ENCODE results near the gene COX15. TPM values are rescaled to one million over a fixed set of nuclear protein-coding genes. Genes with fewer than 3 reads are reported as not detected.

COX15 gene
- total and polyA plus RNA-seq, 2 donors (not counting 1 experiment from before 2014, with no cell fraction given), result 13.9 to 39.5 TPM

DNA sequence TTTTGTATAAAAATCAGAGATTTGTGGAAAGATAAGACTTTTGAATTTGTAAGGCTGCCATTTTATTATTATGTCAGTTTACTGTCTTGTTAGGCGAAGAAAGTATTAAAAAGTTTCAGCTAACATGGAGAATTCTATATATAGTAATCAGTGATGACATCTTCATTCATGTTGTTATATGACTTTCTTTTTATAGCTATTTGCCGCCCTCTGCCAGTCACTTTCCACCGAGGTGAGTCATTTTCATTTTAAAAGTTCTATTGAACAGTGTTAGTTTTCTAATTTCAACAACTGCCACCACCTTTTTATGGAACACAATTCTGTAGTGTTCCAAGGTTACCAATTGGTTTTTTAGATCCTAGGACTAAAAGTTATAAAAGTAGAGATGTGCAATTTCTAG is 11.9 kb upstream of the COX15 start:
- CTCF ChIA-PET, result no interaction called here

DNA sequence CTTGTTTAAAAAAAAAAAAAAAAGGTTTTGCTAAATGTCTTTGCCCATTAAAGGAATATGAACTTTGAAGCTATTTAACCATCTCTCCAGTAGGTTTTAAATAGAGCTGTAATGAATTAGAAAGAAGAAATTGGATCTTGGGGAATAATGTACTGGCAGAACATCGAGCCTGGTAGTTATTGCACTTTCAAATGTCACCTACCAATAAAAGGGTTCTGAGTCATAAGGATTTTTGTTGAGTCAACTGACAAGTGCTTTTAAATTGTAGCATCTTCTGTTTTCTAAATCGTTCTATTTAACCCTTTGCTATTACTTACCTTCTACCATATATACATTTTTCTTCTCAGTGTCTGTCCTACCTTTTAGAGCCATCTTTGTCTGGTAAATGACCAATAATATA is 10.8 kb upstream of the COX15 start:
- ChIA-PET POLR2A (interaction anchor here (0.7 kb wide), 1 partner anchor 122 kb away, joined by 6 read pairs; no protein-coding TSS in a partner anchor), CTCF (interaction anchor here (1.0 kb wide), 2 partner anchors 11 to 307 kb away, joined by 4 read pairs; partner anchors contain the start of genes COX15 and CUTC)
- Histone ChIP-seq H3K27me3 (replicated peaks in 1 of 4; ENCODE audit: control extremely low read depth in 1 of 4, control insufficient read depth in 3 of 4, insufficient read depth in 4 of 4, low read length in 3 of 4) (no peaks in the 10 kb centered on the region), H3K27ac (ENCODE audit: low read length in 2 of 2) (no peak overlapping the region), H3K79me2 (ENCODE audit: control insufficient read depth, insufficient read depth, low read length) (peaks cover 21% of the 10 kb centered on the region), H3K4me2 (replicated peaks; ENCODE audit: low read depth, low read length, poor library complexity, severe bottlenecking) (no peak overlapping the region), H4K20me1 (ENCODE audit: control insufficient read depth, insufficient read depth, low read length, poor library complexity, severe bottlenecking) (peaks cover 21% of the 10 kb centered on the region), H3K9me3 (ENCODE audit: control extremely low read depth in 1 of 3, control insufficient read depth in 2 of 3, insufficient read depth in 1 of 3, low read length in 2 of 3) (peaks cover 0 to 18% (median 6%) of the 10 kb centered on the region in 3 donors), H3K36me3 (replicated peaks in 1 of 2; ENCODE audit: control extremely low read depth in 1 of 2, control insufficient read depth in 1 of 2, extremely low read depth in 1 of 2, insufficient read depth in 2 of 2, low read length in 1 of 2) (peaks cover 26 to 78% of the 10 kb centered on the region in 2 experiments), H3K9ac (ENCODE audit: low read length) (no peak overlapping the region), H3K4me1 (ENCODE audit: control insufficient read depth in 2 of 2, insufficient read depth in 2 of 2, low read length in 2 of 2) (no peaks in the 10 kb centered on the region), H2AFZ (ENCODE audit: insufficient read depth, low read depth, low read length, poor library complexity, severe bottlenecking) (no peak overlapping the region), H3K4me3 (ENCODE audit: control extremely low read depth in 1 of 5, extremely low read depth in 1 of 5, insufficient read depth in 1 of 5, low read depth in 2 of 5, low read length in 4 of 5) (no peak overlapping the region)
- no peak for TF ChIP-seq EZH2 (IDR thresholded peaks at IDR 0.05; ENCODE audit: borderline replicate concordance, insufficient read depth, low read depth, low read length, poor library complexity, severe bottlenecking)
- TF ChIP-seq, protein P1, sequence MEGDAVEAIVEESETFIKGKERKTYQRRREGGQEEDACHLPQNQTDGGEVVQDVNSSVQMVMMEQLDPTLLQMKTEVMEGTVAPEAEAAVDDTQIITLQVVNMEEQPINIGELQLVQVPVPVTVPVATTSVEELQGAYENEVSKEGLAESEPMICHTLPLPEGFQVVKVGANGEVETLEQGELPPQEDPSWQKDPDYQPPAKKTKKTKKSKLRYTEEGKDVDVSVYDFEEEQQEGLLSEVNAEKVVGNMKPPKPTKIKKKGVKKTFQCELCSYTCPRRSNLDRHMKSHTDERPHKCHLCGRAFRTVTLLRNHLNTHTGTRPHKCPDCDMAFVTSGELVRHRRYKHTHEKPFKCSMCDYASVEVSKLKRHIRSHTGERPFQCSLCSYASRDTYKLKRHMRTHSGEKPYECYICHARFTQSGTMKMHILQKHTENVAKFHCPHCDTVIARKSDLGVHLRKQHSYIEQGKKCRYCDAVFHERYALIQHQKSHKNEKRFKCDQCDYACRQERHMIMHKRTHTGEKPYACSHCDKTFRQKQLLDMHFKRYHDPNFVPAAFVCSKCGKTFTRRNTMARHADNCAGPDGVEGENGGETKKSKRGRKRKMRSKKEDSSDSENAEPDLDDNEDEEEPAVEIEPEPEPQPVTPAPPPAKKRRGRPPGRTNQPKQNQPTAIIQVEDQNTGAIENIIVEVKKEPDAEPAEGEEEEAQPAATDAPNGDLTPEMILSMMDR (IDR thresholded peaks at IDR 0.05), result no peak
- Mint-ChIP-seq H3K27me3 (no peaks in the 10 kb centered on the region), H3K27ac (no peak overlapping the region), H3K9me3 (ENCODE audit: insufficient read depth) (peaks cover 7% of the 10 kb centered on the region), H3K4me3 (no peak overlapping the region), H3K4me1 (peaks cover 1% of the 10 kb centered on the region)
- no peak for DNase-seq
- no peak for ATAC-seq (ENCODE audit: low read depth)
- intact Hi-C loops (cut with micrococcal nuclease), result no loop called here
- WGBS (ENCODE audit: insufficient coverage), result no CpG with 5 or more reads among the region's 2 CpGs

More for the DNA sequence above, 11.9 kb upstream of the COX15 start:
- no peak overlapping the region for H3K4me3 Mint-ChIP-seq
- DNase-seq (no peak), ATAC-seq (ENCODE audit: low read depth) (no peak)
- no peak overlapping the region for H3K27ac Mint-ChIP-seq
- Histone ChIP-seq H3K79me2 (ENCODE audit: control insufficient read depth, insufficient read depth, low read length) (peaks cover 22% of the 10 kb centered on the region), H3K4me3 (ENCODE audit: control extremely low read depth in 1 of 5, extremely low read depth in 1 of 5, insufficient read depth in 1 of 5, low read depth in 2 of 5, low read length in 4 of 5) (no peak overlapping the region), H3K27me3 (replicated peaks in 1 of 4; ENCODE audit: control extremely low read depth in 1 of 4, control insufficient read depth in 3 of 4, insufficient read depth in 4 of 4, low read length in 3 of 4) (no peaks in the 10 kb centered on the region), H3K9ac (ENCODE audit: low read length) (no peak overlapping the region), H3K4me2 (replicated peaks; ENCODE audit: low read depth, low read length, poor library complexity, severe bottlenecking) (no peak overlapping the region), H3K36me3 (replicated peaks in 1 of 2; ENCODE audit: control extremely low read depth in 1 of 2, control insufficient read depth in 1 of 2, extremely low read depth in 1 of 2, insufficient read depth in 2 of 2, low read length in 1 of 2) (peaks cover 24 to 86% of the 10 kb centered on the region in 2 experiments), H3K9me3 (ENCODE audit: control extremely low read depth in 1 of 3, control insufficient read depth in 2 of 3, insufficient read depth in 1 of 3, low read length in 2 of 3) (peaks cover 0 to 18% (median 6%) of the 10 kb centered on the region in 3 donors), H3K27ac (ENCODE audit: low read length in 2 of 2) (no peak overlapping the region), H4K20me1 (ENCODE audit: control insufficient read depth, insufficient read depth, low read length, poor library complexity, severe bottlenecking) (peaks cover 33% of the 10 kb centered on the region), H3K4me1 (ENCODE audit: control insufficient read depth in 2 of 2, insufficient read depth in 2 of 2, low read length in 2 of 2) (no peaks in the 10 kb centered on the region), H2AFZ (ENCODE audit: insufficient read depth, low read depth, low read length, poor library complexity, severe bottlenecking) (no peak overlapping the region)
- peaks cover 7% of the 10 kb centered on the region for H3K9me3 Mint-ChIP-seq (ENCODE audit: insufficient read depth)
- peaks cover 1% of the 10 kb centered on the region for H3K4me1 Mint-ChIP-seq
- intact Hi-C loops (cut with micrococcal nuclease), result no loop called here
- WGBS (ENCODE audit: insufficient coverage), result no CpG with 5 or more reads among the region's 3 CpGs
- TF ChIP-seq, protein P1 (IDR thresholded peaks at IDR 0.05), result no peak
- TF ChIP-seq EZH2 (IDR thresholded peaks at IDR 0.05; ENCODE audit: borderline replicate concordance, insufficient read depth, low read depth, low read length, poor library complexity, severe bottlenecking), result no peak
- POLR2A ChIA-PET, result no interaction called here
- no peaks in the 10 kb centered on the region for H3K27me3 Mint-ChIP-seq
